Fibroblast of pulmonary artery (primary cell): ENCODE results near the gene PATL1.
A peak's percentile ranks its signal among the peaks of the same experiment; 100 is the strongest.

Experiments
- DNase-seq: peaks from one replicate; pipeline ENCODE4 v3.0.0-alpha.2; 2010; ENCODE audit warnings: low read depth
- H3K4me3 ChIP-seq: replicated peaks from 2 replicates; pipeline ENCODE4 v1.5.1; 2011; ENCODE audit warnings: low read depth, mild to moderate bottlenecking, control low read depth, low read length, moderate library complexity
- CTCF ChIP-seq: IDR thresholded peaks from 2 replicates; pipeline ENCODE4 v1.5.1; 2011; ENCODE audit warnings: mild to moderate bottlenecking, control low read depth, low read length, inconsistent platforms; ENCODE audit errors: missing control alignments

Gene PATL1

GRCh38 chr11:59668950-59669610 is at the start of gene PATL1:
TSS of gene PATL1 (minus strand) at chr11:59669037. CDS start at chr11:59668895, 142 bp downstream.
- no peak for TF ChIP-seq CTCF
- H3K4me3 ChIP-seq: peak within 1 kb of the TSS; percentile 89
- peak; percentile 99 for DNase-seq

- no peak overlapping the region for H3K4me3 ChIP-seq
- no peak for DNase-seq
- TF ChIP-seq CTCF: no peak
Observed at GRCh38 chr11:59716051-59716450, 47.2 kb upstream of the PATL1 start.

GRCh38 chr11:59713745-59714144 is 44.9 kb upstream of the PATL1 start, which contains the start of gene OR10V1:
TSS of gene OR10V1 (minus strand) at chr11:59713845. CDS start at chr11:59713845, 0 bp downstream.
- DNase-seq: no peak
- no peak for TF ChIP-seq CTCF
- H3K4me3 ChIP-seq: no peak within 1 kb of the TSS

GRCh38 chr11:59710136-59710847 is 41.5 kb upstream of the PATL1 start:
- TF ChIP-seq CTCF: no peak
- H3K4me3 ChIP-seq: no peak overlapping the region

GRCh38 chr11:59708537-59708936 is 39.7 kb upstream of the PATL1 start:
- DNase-seq: no peak
- TF ChIP-seq CTCF: no peak
- no peak overlapping the region for H3K4me3 ChIP-seq

More at GRCh38 chr11:59710136-59710847, 41.5 kb upstream of the PATL1 start:
- DNase-seq: no peak

GRCh38 chr11:59707371-59707770 is 38.5 kb upstream of the PATL1 start:
- TF ChIP-seq CTCF: no peak
- no peak for DNase-seq
- no peak overlapping the region for H3K4me3 ChIP-seq
